22Rv1 (cell line): ENCODE results near the gene AKAP9.
"Not testable (repeated sequence)": the region's sequence is repeated elsewhere in the genome, so short reads cannot be mapped to it uniquely, and the experiment has no call there.

ENCODE experiments used
- H3K27ac ChIP-seq: fragments of 450-650 bp; 2 replicates; pipeline ENCODE4 v1.5.1; 2017
- CTCF ChIP-seq: fragments of 450-650 bp; IDR thresholded peaks from 2 replicates; pipeline ENCODE4 v1.5.1; 2017; ENCODE audit warnings: mild to moderate bottlenecking
- ZFX ChIP-seq: fragments of 450-650 bp; IDR thresholded peaks from 2 replicates; pipeline ENCODE4 v1.6.1; 2017; ENCODE audit warnings: antibody characterized with exemption, borderline replicate concordance

Gene AKAP9

DNA sequence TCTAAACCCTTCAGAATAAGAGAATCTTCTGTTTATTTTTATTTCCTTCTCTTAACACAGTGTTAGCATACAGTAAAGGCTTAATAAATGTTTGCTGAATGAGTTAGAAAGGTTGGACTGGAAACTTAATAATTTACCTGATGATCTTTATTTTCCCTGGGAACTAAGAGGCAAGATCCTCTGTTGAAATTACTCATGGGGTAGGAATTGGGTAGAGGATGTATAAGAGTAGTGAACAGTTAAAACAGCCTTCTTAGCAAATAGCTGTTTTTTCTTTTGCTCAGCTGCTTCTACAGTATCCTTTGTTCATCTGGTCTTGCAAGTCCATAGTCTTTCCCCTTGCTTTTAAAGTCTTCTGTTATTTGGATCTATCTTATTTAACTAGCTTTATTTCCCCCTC lies 80.0 kb downstream of the AKAP9 start:
- TF ChIP-seq CTCF (no peak), ZFX (no peak)
- H3K27ac ChIP-seq, result 0 out of 2 replicates have a peak overlapping the region, but pooled peaks have one; percentile 2

- TF ChIP-seq ZFX (no peak), CTCF (no peak)
- H3K27ac ChIP-seq, result no peak overlapping the region
Observed at GRCh38 chr7:92025260-92025659, 84.6 kb downstream of the AKAP9 start.

- H3K27ac ChIP-seq, result not testable (repeated sequence)
Observed at GRCh38 chr7:92026635-92027034, 86.0 kb downstream of the AKAP9 start.

DNA sequence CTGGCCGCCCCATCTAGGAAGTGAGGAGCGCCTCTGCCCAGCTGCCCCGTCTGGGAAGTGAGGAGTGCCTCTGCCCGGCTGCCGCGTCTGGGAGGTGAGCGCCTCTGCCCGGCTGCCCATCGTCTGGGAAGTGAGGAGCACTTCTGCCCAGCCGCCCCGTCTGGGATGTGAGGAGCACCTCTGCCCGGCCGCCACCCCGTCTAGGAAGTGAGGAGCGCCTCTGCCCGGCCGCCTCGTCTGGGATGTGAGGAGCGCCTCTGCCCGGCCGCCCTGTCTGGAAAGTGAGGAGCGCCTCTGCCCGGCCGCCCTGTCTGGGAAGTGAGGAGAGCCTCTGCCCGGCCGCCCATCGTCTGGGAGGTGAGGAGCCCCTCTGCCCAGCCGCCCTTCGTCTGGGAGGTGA lies 86.5 kb downstream of the AKAP9 start:
- not testable (repeated sequence) for H3K27ac ChIP-seq

- no peak overlapping the region for H3K27ac ChIP-seq
- TF ChIP-seq CTCF (no peak), ZFX (no peak)
Observed at GRCh38 chr7:92028226-92028625, 87.6 kb downstream of the AKAP9 start.

- no peak overlapping the region for H3K27ac ChIP-seq
Observed at GRCh38 chr7:92028686-92029085, 88.0 kb downstream of the AKAP9 start.

DNA sequence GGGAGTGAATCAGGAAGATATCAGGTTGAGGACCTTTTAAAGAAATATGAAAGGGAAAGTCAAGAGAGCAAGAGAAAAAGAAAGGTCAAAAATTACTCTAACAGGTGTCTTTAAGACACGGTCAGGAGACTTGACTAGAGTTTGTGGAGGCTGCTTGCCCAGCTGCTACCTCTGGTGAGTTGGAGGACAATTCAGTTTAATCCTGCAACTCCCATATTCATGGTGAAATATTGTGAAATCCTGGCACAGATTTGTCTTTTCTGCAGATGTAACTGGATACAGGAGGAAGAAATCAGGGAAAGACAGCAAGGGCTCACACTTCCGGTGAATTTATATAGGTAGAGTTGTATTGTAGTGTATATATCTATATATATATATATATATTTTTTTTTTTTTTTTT lies 93.5 kb downstream of the AKAP9 start:
- TF ChIP-seq ZFX (no peak), CTCF (no peak)
- H3K27ac ChIP-seq, result peak overlapping the region; percentile 35

More at GRCh38 chr7:92028686-92029085, 88.0 kb downstream of the AKAP9 start:
- TF ChIP-seq ZFX, result no peak
- TF ChIP-seq CTCF, result no peak

DNA sequence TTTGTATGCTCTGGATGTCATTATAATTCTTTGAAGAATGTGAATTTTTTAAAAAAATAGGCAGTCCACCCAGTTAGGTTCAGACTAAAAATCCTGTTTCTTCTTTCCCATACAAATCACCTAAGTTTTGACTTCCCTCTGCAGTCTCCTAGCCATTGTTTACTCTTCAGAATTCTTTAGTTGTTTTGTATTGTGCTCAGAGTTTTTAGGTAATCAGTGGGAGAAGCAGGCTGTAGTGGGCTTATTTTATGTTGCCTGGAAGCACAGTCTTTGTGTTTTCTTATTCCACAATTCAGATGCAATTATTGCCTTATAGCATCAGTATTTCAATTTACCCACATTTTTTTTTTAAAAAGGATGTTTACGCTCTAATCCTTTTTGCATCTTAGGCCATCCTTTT lies 94.9 kb downstream of the AKAP9 start:
- H3K27ac ChIP-seq, result peak overlapping the region; percentile 3; the same call in 1 of the 2 replicates
- TF ChIP-seq CTCF, result no peak
- TF ChIP-seq ZFX, result no peak
